K562 (cell line): Measurements from ENCODE around the gene AFAP1. TPM values are rescaled to one million over a fixed set of nuclear protein-coding genes. Genes with fewer than 3 reads are reported as not detected.

Experiments
- ATAC-seq: fragments of 200-7000 bp; cut with Tn5 transposase; 3 replicates; pipeline ENCODE4 v1.9.1; 2020; ENCODE audit warnings: moderate library complexity
- BruUV-seq: library from RNA; stranded (reverse); fragments of 400-500 nt; replicated peaks from 2 replicates; lab custom pipeline; 2021; lab: Mats Ljungman, UMichigan
- CTCF ChIA-PET: fragments of 300-600 bp; formaldehyde crosslinking; extraction: SDS; loops from one replicate; lab custom pipeline; 2021; ENCODE audit warnings: low intra/inter-chr PET ratio; lab: Yijun Ruan, JAX
- POLR2A ChIA-PET: fragments of 300-600, 350-650 bp; sonication (Branson Sonifier 250); formaldehyde crosslinking; extraction: SDS; loops from one replicate; lab custom pipeline; 2021; ENCODE audit warnings: antibody characterized with exemption, inconsistent platforms; lab: Yijun Ruan, JAX
- DNase-seq, 4 experiments: peaks; one replicate each; pipeline versions ENCODE4 v3.0.0 to v3.0.0-alpha.2; 2011 to 2018; ENCODE audit warnings: low spot score in 3 of 4, mixed read lengths in 3 of 4; ENCODE audit errors: extremely low read depth in 1 of 4
- FAIRE-seq: peaks from 2 replicates; lab custom pipeline; 2011; peaks lifted over from hg19 to GRCh38; lab: Jason Lieb, UNC
- H2AFZ ChIP-seq: 2 replicates; pipeline ENCODE4 v1.6.0; 2011; ENCODE audit warnings: low read depth, low read length, control low read depth, inconsistent platforms
- H3K27ac ChIP-seq: fragments of 200-600 bp; 3 replicates; pipeline ENCODE4 v1.8.0; 2011; ENCODE audit warnings: low read depth, mild to moderate bottlenecking, control low read depth, inconsistent platforms, low read length, moderate library complexity, mixed read lengths; ENCODE audit errors: extremely low read depth
- H3K27me3 ChIP-seq, 2 experiments: fragments of 300-600 bp in 1 of 2; 2 replicates in 1 of 2; 3 replicates in 1 of 2; pipeline versions ENCODE4 v1.6.0 to v1.8.0; 2011; ENCODE audit warnings: inconsistent platforms in 2 of 2, low read length in 2 of 2, mild to moderate bottlenecking in 1 of 2, mixed read lengths in 1 of 2, moderate library complexity in 1 of 2; ENCODE audit not compliant: control insufficient read depth in 2 of 2, insufficient read depth in 2 of 2
- H3K36me3 ChIP-seq: fragments of 300-600 bp; 3 replicates; pipeline ENCODE4 v1.8.0; 2011; ENCODE audit warnings: mild to moderate bottlenecking, low read length, inconsistent platforms; ENCODE audit not compliant: control insufficient read depth, insufficient read depth
- H3K4me1 ChIP-seq, 2 experiments: fragments of 200-600 bp in 1 of 2; replicated peaks in 1 of 2; 2 replicates in 1 of 2; 3 replicates in 1 of 2; pipeline versions ENCODE4 v1.5.1 to v1.8.0; 2011; ENCODE audit warnings: inconsistent platforms in 2 of 2, low read length in 2 of 2, mild to moderate bottlenecking in 1 of 2, mixed read lengths in 1 of 2, moderate library complexity in 1 of 2; ENCODE audit not compliant: control insufficient read depth in 2 of 2, insufficient read depth in 2 of 2
- H3K4me2 ChIP-seq: 2 replicates; pipeline ENCODE4 v1.6.1; 2011; ENCODE audit warnings: low read length, control low read depth, inconsistent platforms, mixed read lengths; ENCODE audit not compliant: insufficient read depth
- H3K4me3 ChIP-seq: fragments of 200-600 bp; sonication (generic), shearing (Covaris generic); 2 replicates; pipeline ENCODE4 v1.5.1; 2016; ENCODE audit warnings: control low read depth, inconsistent platforms
- H3K79me2 ChIP-seq: fragments of 200-600 bp; 3 replicates; pipeline ENCODE4 v1.8.0; 2011; ENCODE audit warnings: low read length, inconsistent platforms; ENCODE audit not compliant: control insufficient read depth, insufficient read depth
- H3K9ac ChIP-seq, 2 experiments: 2 replicates each; pipeline versions ENCODE4 v1.6.0 to v1.6.1; 2011; ENCODE audit warnings: low read depth in 2 of 2, low read length in 2 of 2, control low read depth in 1 of 2, inconsistent platforms in 1 of 2, mild to moderate bottlenecking in 1 of 2, mixed read lengths in 1 of 2; ENCODE audit not compliant: insufficient read depth in 1 of 2
- H3K9me1 ChIP-seq: one replicate; pipeline ENCODE4 v1.6.0; 2011; ENCODE audit warnings: inconsistent platforms, mild to moderate bottlenecking, low read length, moderate library complexity; ENCODE audit not compliant: control insufficient read depth, insufficient read depth
- H3K9me3 ChIP-seq: replicated peaks from 2 replicates; pipeline ENCODE4 v1.5.1; 2011; ENCODE audit warnings: low read depth, low read length, inconsistent platforms; ENCODE audit not compliant: control insufficient read depth, insufficient read depth
- H4K20me1 ChIP-seq: replicated peaks from 2 replicates; pipeline ENCODE4 v1.6.1; 2011; ENCODE audit warnings: low read length, inconsistent platforms, mixed read lengths; ENCODE audit not compliant: control insufficient read depth, insufficient read depth
- CREB3L1 ChIP-seq: fragments of 450-650 bp; IDR thresholded peaks from 2 replicates; pipeline ENCODE4 v1.6.1; 2014; ENCODE audit warnings: low read depth, mild to moderate bottlenecking, moderate library complexity, borderline replicate concordance
- NR2C1 ChIP-seq, 2 experiments: fragments of 450-650 bp; IDR thresholded peaks; 2 replicates each; pipeline ENCODE4 v1.6.1; 2017; ENCODE audit warnings: mild to moderate bottlenecking in 2 of 2, antibody characterized with exemption in 1 of 2, inconsistent platforms in 1 of 2, missing compliant biosample characterization in 1 of 2, missing genetic modification characterization in 1 of 2
- XRCC5 ChIP-seq: fragments of 200-400 bp; formaldehyde crosslinking; IDR thresholded peaks from 2 replicates; pipeline ENCODE4 v1.6.1; 2017; ENCODE audit warnings: low read depth, mild to moderate bottlenecking, low read length
- ZNF311 ChIP-seq: fragments of 250-450 bp; sonication (Bioruptor Pico); IDR thresholded peaks from 2 replicates; pipeline ENCODE4 v1.4.0; 2020; ENCODE audit warnings: mild to moderate bottlenecking, moderate library complexity
- WGBS: fragments of 100-300 bp; shearing (Covaris generic); methylation state at CpG from one replicate; pipeline ENCODE4 v1.1.6; 2016; ENCODE audit warnings: low coverage, mixed read lengths; ENCODE audit not compliant: insufficient coverage; ENCODE audit errors: missing lambda C conversion rate; 5-methylcytosine and 5-hydroxymethylcytosine counted together
- in situ Hi-C: fragments of 300-500 bp; cut with MboI; formaldehyde crosslinking; loops from 4 replicates; pipeline ENCODE4 v1.15.0; 2018; ENCODE audit warnings: inconsistent platforms, mixed read lengths
- intact Hi-C: fragments of 100-400 bp; cut with micrococcal nuclease; formaldehyde crosslinking; loops from 2 replicates; pipeline ENCODE4 v1.14.2; 2022
- polyA plus RNA-seq, 8 experiments: library from polyadenylated mRNA; depleted of rRNA in 4 of 8; stranded (reverse) in 5 of 8; unstranded in 3 of 8; fragments of >200 nt; fragmentation: Nextera tagmentation in 2 of 8; fragmentation: Illumina TruSeq in 1 of 8; extraction: Ambion mirVana in 2 of 8; extraction: Trizol in 1 of 8; gene quantifications; 2 replicates each; pipeline versions ENCODE4 v1.2.1 to v1.2.3, GENCODE V29; 2011 to 2014; ENCODE audit warnings: inconsistent platforms in 1 of 8, missing spikeins in 1 of 8
- total RNA-seq, 7 experiments: library from RNA; depleted of rRNA in 6 of 7; stranded (reverse); fragments of >200 nt in 6 of 7; fragmentation: Illumina TruSeq in 2 of 7; extraction: Trizol in 2 of 7; gene quantifications; 2 replicates each; pipeline versions ENCODE4 v1.2.1 to v1.2.3, GENCODE V29; 2011 to 2021; ENCODE audit warnings: low replicate concordance in 1 of 7

The AFAP1 gene
- total and polyA plus RNA-seq, 9 of the 15 experiments (the other 6 are each of a cell fraction or from before 2014, with no cell fraction given), result 0.07 to 0.42 (median 0.12) TPM; not detected in 1

- DNase-seq, result no peak
- H3K27ac ChIP-seq, result no peak overlapping the region
- H3K9me1 ChIP-seq, result peaks cover 3% of the 10 kb centered on the region
- no peak for FAIRE-seq
- TF ChIP-seq XRCC5 (no peak), ZNF311 (no peak), CREB3L1 (no peak), NR2C1 (IDR thresholded peaks at IDR 0.05) (no peak), NR2C1 (tag; IDR thresholded peaks at IDR 0.05) (no peak)
- H3K79me2 ChIP-seq, result no peaks in the 10 kb centered on the region
- H3K36me3 ChIP-seq, result no peaks in the 10 kb centered on the region
- in situ Hi-C loops (no loop called here), intact Hi-C loops (no loop called here)
- no TSS peak for BruUV-seq
- H3K4me2 ChIP-seq, result no peak overlapping the region
- CTCF ChIA-PET, result no interaction called here
- no peak overlapping the region for H3K9ac ChIP-seq
- POLR2A ChIA-PET, result interaction anchor here (0.6 kb wide), 1 partner anchor 206 kb away, joined by 4 read pairs; no protein-coding TSS in a partner anchor
- H3K9me3 ChIP-seq, result no peaks in the 10 kb centered on the region
- H4K20me1 ChIP-seq, result peaks cover 7% of the 10 kb centered on the region
- no peak for ATAC-seq
- H2AFZ ChIP-seq, result no peak overlapping the region
- WGBS, result 0% methylated on average over 9 of the region's 9 CpGs
- peaks cover 19 to 52% of the 10 kb centered on the region in 2 experiments; a peak in 3 of 5 replicates for H3K27me3 ChIP-seq
- peaks cover 0 to 5% of the 10 kb centered on the region in 2 experiments; a peak in 2 of 5 replicates for H3K4me1 ChIP-seq
- no peak overlapping the region for H3K4me3 ChIP-seq
Observed at GRCh38 chr4:7967063-7967440, 27.4 kb upstream of the AFAP1 start.
